SU-DHL-6 (cell line): ENCODE results near the gene ZNF831.

Experiments
- EZH2phosphoT487 ChIP-seq: fragments of 200-600 bp; sonication (generic), shearing (Covaris generic); conservative IDR thresholded peaks from 2 replicates; pipeline ENCODE4 v1.6.1; 2018; ENCODE audit warnings: mild to moderate bottlenecking, antibody characterized with exemption, low read length, moderate library complexity, mixed read lengths
- TF ChIP-seq, protein P1 (sequence below): fragments of 200-600 bp; sonication (generic); IDR thresholded peaks from one replicate; pipeline ENCODE4 v1.5.1; 2017; ENCODE audit warnings: antibody characterized with exemption, mild to moderate bottlenecking, low read length, moderate library complexity; ENCODE audit not compliant: insufficient read depth, poor library complexity, severe bottlenecking

DNA sequence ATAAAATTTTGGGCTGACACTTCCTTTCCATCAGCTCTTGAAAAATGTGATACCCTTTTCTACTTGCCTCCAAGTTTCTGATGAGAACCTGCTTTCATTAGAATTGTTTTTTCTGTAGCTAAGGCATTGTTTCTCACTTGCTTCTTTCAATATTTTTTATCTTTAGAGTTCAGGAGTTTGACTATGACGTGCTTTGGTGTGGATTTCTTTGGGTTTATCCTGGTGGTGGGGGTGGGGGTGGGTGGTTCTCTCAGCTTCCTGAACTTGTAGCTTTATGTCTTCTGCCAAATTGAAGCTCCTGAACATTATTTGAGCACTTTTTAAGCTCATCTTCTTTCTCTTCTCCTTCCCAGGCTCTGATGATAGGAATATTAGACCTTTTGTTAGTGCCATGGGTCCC, 11.4 kb downstream of the ZNF831 start:
- TF ChIP-seq, protein P1, sequence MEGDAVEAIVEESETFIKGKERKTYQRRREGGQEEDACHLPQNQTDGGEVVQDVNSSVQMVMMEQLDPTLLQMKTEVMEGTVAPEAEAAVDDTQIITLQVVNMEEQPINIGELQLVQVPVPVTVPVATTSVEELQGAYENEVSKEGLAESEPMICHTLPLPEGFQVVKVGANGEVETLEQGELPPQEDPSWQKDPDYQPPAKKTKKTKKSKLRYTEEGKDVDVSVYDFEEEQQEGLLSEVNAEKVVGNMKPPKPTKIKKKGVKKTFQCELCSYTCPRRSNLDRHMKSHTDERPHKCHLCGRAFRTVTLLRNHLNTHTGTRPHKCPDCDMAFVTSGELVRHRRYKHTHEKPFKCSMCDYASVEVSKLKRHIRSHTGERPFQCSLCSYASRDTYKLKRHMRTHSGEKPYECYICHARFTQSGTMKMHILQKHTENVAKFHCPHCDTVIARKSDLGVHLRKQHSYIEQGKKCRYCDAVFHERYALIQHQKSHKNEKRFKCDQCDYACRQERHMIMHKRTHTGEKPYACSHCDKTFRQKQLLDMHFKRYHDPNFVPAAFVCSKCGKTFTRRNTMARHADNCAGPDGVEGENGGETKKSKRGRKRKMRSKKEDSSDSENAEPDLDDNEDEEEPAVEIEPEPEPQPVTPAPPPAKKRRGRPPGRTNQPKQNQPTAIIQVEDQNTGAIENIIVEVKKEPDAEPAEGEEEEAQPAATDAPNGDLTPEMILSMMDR: no peak
- no peak for TF ChIP-seq EZH2phosphoT487
